Effector memory CD8-positive, alpha-beta T cell (primary cell): Measurements from ENCODE around the gene TK1.

ENCODE experiments used
- ATAC-seq: fragments of 150-1000 bp; cut with Tn5 transposase; replicated peaks from 2 replicates; pipeline ENCODE4 v1.10.0; 2021; ENCODE audit warnings: mild to moderate bottlenecking, moderate library complexity
- DNase-seq, 3 experiments: peaks; one replicate each; pipeline ENCODE4 v3.0.0; 2021
- H3K27ac Mint-ChIP-seq, 2 donors: one replicate each; pipeline ENCODE4 v1.8.0; 2022; ENCODE audit warnings: mild to moderate bottlenecking in 2 of 2, mixed read lengths in 2 of 2, moderate library complexity in 2 of 2
- H3K27me3 Mint-ChIP-seq, 2 donors: one replicate each; pipeline ENCODE4 v1.8.0; 2022; ENCODE audit warnings: mixed read lengths in 2 of 2
- H3K36me3 Mint-ChIP-seq: one replicate; pipeline ENCODE4 v1.8.0; 2022; ENCODE audit warnings: mild to moderate bottlenecking, moderate library complexity, mixed read lengths; ENCODE audit not compliant: insufficient read depth
- H3K4me1 Mint-ChIP-seq, 2 donors: one replicate each; pipeline ENCODE4 v1.8.0; 2022; ENCODE audit warnings: low read depth in 2 of 2, mixed read lengths in 2 of 2
- H3K4me3 Mint-ChIP-seq, 2 donors: one replicate each; pipeline ENCODE4 v1.8.0; 2022; ENCODE audit warnings: mild to moderate bottlenecking in 2 of 2, mixed read lengths in 2 of 2, moderate library complexity in 2 of 2
- H3K9me3 Mint-ChIP-seq, 2 donors: one replicate each; pipeline ENCODE4 v1.8.0; 2022; ENCODE audit warnings: mixed read lengths in 2 of 2

TK1 gene

DNA sequence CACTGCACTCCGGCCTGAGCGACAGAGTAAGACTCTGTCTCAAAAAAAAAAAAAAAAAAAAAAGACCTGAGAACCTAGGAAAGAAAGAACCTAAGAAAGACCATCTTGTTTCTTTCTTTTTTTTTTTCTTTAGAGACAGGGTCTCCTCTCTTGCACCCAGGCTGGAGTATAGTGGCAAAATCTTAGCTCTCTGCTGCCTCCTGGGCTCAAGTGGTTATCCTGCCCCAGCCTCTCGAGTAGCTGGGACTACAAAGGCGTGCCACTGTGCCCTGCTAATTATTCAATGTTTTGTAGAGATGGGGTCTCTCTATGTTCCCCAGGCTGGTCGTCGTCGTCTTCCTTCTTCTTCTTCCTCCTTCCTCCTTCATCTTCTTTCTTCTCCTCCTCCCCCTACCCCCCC is 19.4 kb upstream of the TK1 start:
- DNase-seq (no peak), ATAC-seq (no peak)
- H3K27me3 Mint-ChIP-seq: no peaks in the 10 kb centered on the region
- H3K9me3 Mint-ChIP-seq: no peaks in the 10 kb centered on the region
- H3K4me1 Mint-ChIP-seq: no peaks in the 10 kb centered on the region
- peaks cover 2% of the 10 kb centered on the region for H3K36me3 Mint-ChIP-seq
- H3K27ac Mint-ChIP-seq: no peak overlapping the region
- no peak overlapping the region for H3K4me3 Mint-ChIP-seq

DNA sequence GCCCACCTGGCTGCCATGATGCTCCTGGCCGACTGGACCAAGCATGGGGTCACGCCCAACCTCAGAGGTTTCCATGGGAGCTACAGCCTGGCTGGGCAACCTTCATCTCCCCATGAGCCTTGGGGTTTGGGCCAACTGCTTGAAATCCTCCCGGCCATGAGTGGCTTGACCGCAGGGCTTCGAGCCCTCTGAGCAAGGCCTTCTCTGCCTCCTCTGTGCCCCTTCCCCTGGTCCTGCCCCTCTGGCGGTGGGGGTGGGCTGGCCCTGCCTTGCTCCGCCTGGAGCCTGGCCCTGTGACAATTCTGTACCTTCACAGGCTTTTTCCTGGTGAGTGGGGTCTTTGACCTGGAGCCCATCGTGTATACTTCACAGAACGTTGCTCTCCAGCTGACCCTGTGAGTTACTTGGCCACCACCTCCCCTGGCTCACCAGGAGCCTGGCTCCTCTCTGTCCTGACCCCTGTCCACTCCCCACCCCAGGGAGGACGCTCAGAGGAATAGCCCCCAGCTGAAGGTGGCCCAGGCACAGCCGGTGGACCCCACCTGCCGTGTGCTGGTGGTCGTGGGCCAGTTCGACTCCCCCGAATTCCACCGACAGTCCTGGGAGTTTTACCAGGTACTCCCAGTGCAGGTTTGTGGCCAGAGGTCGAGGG is 18.4 kb upstream of the TK1 start:
- H3K4me3 Mint-ChIP-seq: no peak overlapping the region
- H3K36me3 Mint-ChIP-seq: peaks cover 2% of the 10 kb centered on the region
- no peaks in the 10 kb centered on the region for H3K9me3 Mint-ChIP-seq
- H3K4me1 Mint-ChIP-seq: no peaks in the 10 kb centered on the region
- no peak for DNase-seq
- no peaks in the 10 kb centered on the region for H3K27me3 Mint-ChIP-seq
- no peak overlapping the region for H3K27ac Mint-ChIP-seq
- ATAC-seq: no peak

DNA sequence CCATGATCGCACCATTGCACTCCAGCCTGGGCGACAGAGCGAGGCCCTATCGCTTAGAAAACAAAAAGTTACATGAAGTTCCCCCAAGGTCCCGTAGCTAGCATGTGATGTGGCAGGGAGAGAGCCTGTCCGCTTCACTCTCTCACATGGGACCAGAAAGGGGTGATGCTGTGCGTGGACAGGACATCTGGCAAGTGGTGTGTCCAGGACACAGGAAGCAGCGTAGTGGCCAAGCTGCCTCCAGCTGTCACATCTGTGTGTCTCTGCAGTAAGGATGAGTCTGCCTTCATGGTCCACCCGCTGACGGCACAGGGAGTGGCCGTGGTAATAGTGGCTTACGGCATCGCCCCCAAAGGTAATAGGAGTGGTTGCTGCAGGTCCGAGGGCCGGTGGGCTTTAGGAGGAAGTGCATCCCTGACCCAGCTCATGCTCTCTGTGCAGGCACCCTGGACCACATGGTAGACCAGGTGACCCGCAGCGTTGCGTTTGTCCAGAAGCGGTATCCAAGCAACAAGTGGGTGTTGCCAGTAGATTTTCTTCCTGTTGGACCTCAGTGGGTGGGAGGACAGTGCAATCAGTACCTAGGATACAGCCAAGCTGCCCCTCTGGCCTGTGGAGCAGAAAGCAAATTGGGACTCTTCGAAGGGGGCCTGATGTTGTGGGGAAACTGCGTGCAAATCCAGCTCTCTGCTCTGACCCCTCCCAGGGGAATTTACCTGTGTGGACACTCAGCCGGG is 17.7 kb upstream of the TK1 start:
- no peaks in the 10 kb centered on the region for H3K27me3 Mint-ChIP-seq
- no peaks in the 10 kb centered on the region for H3K4me1 Mint-ChIP-seq
- no peak overlapping the region for H3K27ac Mint-ChIP-seq
- no peak for DNase-seq
- no peak overlapping the region for H3K4me3 Mint-ChIP-seq
- no peaks in the 10 kb centered on the region for H3K36me3 Mint-ChIP-seq
- no peak for ATAC-seq
- no peaks in the 10 kb centered on the region for H3K9me3 Mint-ChIP-seq

DNA sequence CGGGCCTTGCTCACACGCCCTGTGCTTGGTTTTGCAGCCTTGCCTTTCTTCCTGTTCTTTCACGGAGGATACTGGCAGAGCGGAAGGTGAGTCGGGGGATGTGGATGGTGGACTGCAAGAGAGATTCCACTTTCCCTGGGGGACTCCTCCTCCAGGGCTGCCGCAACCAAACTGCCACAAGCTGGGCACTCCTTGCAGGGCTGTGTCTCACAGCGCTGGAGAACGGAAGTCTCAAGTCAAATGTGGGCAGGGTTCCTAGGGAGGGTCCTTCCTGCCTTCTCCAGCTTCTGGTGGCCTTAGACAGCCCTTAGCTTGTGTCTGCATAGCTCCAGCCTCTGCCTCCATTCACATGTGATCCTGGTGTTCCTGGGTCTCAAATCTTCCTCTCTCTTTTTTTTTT is 15.8 kb upstream of the TK1 start:
- H3K9me3 Mint-ChIP-seq: no peaks in the 10 kb centered on the region
- ATAC-seq (no peak), DNase-seq (no peak)
- no peak overlapping the region for H3K4me3 Mint-ChIP-seq
- no peaks in the 10 kb centered on the region for H3K36me3 Mint-ChIP-seq
- H3K4me1 Mint-ChIP-seq: no peaks in the 10 kb centered on the region
- H3K27ac Mint-ChIP-seq: no peak overlapping the region
- no peaks in the 10 kb centered on the region for H3K27me3 Mint-ChIP-seq

DNA sequence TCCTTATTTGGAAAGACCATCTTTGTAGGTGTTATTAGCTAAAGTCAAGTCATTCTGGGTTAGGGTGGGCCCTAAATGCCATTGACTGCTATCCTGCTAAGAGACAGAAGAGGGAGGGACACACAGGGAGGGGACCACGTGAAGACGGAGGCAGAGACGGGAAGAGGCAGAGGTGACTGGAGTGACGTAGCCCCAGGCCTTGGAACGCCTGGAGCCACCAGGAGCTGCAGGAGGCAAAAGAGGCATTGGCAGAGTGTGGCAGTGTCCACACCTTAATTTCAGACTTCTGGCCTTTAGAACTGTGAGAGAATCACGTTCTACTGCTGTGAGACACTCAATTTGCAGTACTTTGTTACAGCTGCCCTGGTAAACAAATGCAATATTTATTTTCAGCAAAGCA is 13.6 kb upstream of the TK1 start:
- Mint-ChIP-seq H3K4me3 (no peak overlapping the region), H3K27ac (no peak overlapping the region), H3K4me1 (no peaks in the 10 kb centered on the region), H3K36me3 (no peaks in the 10 kb centered on the region), H3K9me3 (no peaks in the 10 kb centered on the region), H3K27me3 (no peaks in the 10 kb centered on the region)
- ATAC-seq: no peak
- DNase-seq: no peak

DNA sequence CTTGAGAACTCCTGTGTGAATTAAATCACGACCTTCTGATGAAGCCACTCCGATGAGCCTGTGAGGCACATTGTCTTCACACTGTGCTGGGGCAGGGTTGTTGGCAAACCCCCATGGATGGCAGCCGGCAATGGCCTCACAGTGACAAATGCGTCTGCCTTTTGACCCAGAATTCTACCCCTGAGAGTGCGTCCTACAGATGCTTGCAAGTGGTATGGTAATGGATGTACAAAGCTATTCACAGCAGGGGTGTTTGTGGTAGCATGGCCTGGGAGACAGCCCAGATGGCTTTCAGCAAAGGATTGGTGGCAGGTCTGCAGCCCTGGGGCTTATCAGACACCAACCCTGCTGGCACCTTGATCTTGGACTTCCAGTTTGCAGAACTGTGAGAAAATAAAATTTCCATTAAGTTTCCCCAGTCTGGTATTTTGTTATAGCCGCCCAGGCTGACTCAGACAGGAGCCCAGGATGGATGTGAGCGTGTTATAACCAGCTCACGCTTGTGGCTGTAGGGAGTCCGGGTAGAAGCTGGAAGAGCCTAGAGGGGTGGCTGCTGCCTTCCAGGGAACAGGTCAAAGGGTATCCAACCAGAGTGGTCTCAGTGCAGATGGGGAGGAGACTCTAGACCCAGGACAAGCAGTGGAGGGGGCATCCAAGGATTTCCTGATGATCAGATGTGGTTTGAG is 10.4 kb upstream of the TK1 start:
- DNase-seq: no peak
- ATAC-seq: no peak
- H3K36me3 Mint-ChIP-seq: no peaks in the 10 kb centered on the region
- H3K27me3 Mint-ChIP-seq: no peaks in the 10 kb centered on the region
- H3K4me1 Mint-ChIP-seq: no peaks in the 10 kb centered on the region
- no peaks in the 10 kb centered on the region for H3K9me3 Mint-ChIP-seq
- H3K4me3 Mint-ChIP-seq: no peak overlapping the region
- H3K27ac Mint-ChIP-seq: no peak overlapping the region

DNA sequence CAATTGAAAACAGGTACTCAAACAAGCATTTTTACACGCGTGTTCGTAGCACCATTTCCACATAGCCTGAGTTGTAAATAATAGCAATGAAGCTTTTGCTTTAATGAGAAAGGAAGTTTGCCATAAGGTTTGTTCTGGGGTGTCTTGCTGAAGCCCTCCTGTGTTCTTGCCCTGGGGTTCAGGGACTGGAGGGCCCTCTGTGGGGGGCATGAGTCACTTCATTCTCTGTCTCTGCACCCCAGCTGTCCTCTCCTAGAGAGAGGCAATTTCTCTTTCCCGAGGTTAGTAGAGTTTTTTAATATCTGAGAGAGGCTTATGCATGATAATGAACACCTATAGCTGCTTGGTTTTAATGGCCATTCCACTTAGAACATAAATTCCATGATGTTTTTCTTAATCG is 9.9 kb upstream of the TK1 start:
- H3K4me3 Mint-ChIP-seq: no peak overlapping the region
- no peaks in the 10 kb centered on the region for H3K9me3 Mint-ChIP-seq
- H3K4me1 Mint-ChIP-seq: no peaks in the 10 kb centered on the region
- no peaks in the 10 kb centered on the region for H3K36me3 Mint-ChIP-seq
- no peaks in the 10 kb centered on the region for H3K27me3 Mint-ChIP-seq
- ATAC-seq (no peak), DNase-seq (no peak)
- no peak overlapping the region for H3K27ac Mint-ChIP-seq

DNA sequence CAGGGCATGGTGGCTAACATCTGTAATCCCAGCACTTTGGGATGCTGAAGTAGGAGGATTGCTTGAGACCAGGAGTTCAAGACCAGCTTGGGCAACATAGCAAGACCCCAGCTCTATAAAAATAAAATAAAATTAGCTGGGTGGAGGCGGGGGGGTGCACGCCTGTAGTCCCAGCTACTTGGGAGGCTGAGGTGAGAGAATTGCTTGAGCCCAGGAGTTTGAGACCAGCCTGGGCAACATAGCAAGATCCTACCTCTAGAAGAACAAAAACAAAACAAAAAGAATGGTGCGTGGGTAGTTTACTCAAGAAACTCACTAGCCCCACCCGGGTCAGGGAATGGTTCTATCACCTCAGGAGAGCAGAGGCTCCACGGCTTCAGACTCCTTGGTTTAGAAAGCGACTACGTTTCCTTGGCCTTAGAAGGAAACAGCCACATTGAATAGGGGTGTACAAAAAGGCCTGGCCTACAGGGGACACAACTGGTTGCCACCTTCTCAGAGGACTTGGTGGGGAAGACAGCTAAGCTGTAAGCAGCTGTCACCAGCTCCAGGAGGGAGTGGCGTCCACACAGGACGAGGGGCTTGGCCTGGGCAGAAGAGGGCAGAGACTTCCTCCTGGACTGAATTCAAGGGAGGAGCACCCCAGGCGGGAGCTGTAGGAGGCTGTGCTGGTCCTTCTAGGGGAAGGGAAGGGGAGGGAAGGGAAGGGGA is 716 bp downstream of the TK1 start:
- Mint-ChIP-seq H3K27ac (peak overlapping the region in 1 of 2 donors; percentile 41), H3K4me3 (peak overlapping the region; percentile 79 to 85), H3K9me3 (no peaks in the 10 kb centered on the region), H3K4me1 (peaks cover 9 to 12% of the 10 kb centered on the region in 2 donors), H3K27me3 (no peaks in the 10 kb centered on the region), H3K36me3 (no peaks in the 10 kb centered on the region)
- no peak for DNase-seq
- ATAC-seq: no peak

DNA sequence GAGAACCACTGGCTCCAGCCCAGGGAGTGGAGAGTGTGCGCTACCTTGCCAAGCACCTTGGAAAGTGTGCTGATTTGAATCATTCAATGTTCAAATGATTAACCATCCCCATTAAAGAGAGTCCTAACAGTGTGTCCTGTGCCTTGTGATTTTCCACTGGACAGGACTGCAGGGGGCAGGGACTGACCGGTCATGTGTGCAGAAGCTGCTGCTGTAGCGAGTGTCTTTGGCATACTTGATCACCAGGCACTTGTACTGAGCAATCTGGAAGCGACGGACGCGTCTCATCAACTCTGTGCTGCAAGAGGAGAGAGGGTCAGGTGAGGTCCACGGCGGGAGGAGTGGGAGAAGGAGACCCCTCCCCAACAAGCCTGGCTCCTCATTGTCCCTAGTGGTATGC is 2.0 kb downstream of the TK1 start:
- no peak overlapping the region for H3K4me3 Mint-ChIP-seq
- H3K4me1 Mint-ChIP-seq: peaks cover 16 to 18% of the 10 kb centered on the region in 2 donors
- ATAC-seq (no peak), DNase-seq (no peak)
- no peaks in the 10 kb centered on the region for H3K9me3 Mint-ChIP-seq
- H3K27me3 Mint-ChIP-seq: no peaks in the 10 kb centered on the region
- H3K36me3 Mint-ChIP-seq: peaks cover 3% of the 10 kb centered on the region
- no peak overlapping the region for H3K27ac Mint-ChIP-seq

DNA sequence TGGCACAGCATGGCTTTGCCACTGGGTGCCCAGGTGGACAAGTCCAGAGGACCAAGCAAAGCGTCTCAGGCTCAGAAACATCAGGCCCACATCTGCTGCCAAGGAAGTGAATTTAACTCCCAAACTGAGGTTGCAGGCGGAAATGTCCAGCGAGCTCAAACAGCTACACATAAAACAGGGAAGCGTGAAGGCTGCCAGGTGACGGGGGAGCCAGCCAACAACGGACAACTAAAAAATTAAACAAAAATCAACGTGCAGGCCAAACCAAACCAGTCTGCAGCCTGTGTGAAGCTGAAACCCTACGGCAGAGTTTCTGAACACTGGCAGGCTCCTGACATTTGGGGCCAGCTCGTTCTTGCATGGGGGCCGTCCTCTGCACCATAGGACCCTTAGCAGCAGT is 2.5 kb downstream of the TK1 start:
- no peak overlapping the region for H3K4me3 Mint-ChIP-seq
- no peaks in the 10 kb centered on the region for H3K9me3 Mint-ChIP-seq
- peaks cover 16 to 18% of the 10 kb centered on the region in 2 donors for H3K4me1 Mint-ChIP-seq
- no peak overlapping the region for H3K27ac Mint-ChIP-seq
- H3K36me3 Mint-ChIP-seq: peaks cover 3% of the 10 kb centered on the region
- ATAC-seq: no peak
- H3K27me3 Mint-ChIP-seq: no peaks in the 10 kb centered on the region
- no peak for DNase-seq

DNA sequence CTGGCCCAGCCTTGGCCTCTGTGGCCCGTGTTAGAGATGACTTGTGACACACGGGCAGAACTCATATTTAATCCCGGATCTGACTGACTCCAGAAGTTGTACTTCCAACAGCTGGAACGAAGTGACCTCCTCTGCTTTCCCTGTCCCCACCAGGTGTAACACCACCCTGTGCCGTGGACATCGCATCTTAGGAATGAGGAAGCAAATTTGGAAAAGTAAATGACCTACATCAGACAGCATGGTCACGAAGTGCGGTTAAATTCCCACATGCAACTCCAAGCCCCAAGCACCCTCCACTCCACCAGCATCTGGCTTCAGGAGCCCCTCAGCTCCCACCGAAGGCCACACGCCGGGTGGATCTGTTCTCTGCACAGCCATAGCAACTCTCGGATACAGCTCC is 2.9 kb downstream of the TK1 start:
- H3K4me1 Mint-ChIP-seq: peaks cover 16 to 18% of the 10 kb centered on the region in 2 donors
- no peaks in the 10 kb centered on the region for H3K27me3 Mint-ChIP-seq
- peaks cover 3% of the 10 kb centered on the region for H3K36me3 Mint-ChIP-seq
- H3K27ac Mint-ChIP-seq: no peak overlapping the region
- DNase-seq (no peak), ATAC-seq (no peak)
- H3K4me3 Mint-ChIP-seq: no peak overlapping the region
- no peaks in the 10 kb centered on the region for H3K9me3 Mint-ChIP-seq

DNA sequence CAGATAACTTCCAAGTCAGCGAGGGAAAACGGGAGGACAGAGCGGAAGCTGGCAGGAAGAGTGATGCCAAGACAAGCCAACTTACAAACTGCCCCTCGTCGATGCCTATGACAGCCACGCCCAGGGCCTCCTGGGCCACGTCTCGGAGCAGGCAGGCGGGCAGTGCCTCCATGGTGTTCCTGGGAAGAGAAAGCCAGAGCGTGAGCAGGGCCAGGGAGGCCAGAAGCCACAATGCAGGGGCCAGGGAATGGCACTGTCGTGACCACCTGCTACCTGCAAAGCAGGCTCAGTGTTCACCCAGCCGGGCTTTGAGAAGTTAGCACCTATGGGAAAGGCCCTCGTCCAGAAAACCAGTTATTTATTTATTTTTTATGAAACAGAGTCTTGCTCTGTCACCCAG is 4.3 kb downstream of the TK1 start:
- H3K4me3 Mint-ChIP-seq: no peak overlapping the region
- ATAC-seq (no peak), DNase-seq (no peak)
- peaks cover 14% of the 10 kb centered on the region in 2 donors for H3K4me1 Mint-ChIP-seq
- H3K27ac Mint-ChIP-seq: peak overlapping the region in 1 of 2 donors; percentile 47
- H3K9me3 Mint-ChIP-seq: no peaks in the 10 kb centered on the region
- peaks cover 7% of the 10 kb centered on the region for H3K36me3 Mint-ChIP-seq
- H3K27me3 Mint-ChIP-seq: no peaks in the 10 kb centered on the region

DNA sequence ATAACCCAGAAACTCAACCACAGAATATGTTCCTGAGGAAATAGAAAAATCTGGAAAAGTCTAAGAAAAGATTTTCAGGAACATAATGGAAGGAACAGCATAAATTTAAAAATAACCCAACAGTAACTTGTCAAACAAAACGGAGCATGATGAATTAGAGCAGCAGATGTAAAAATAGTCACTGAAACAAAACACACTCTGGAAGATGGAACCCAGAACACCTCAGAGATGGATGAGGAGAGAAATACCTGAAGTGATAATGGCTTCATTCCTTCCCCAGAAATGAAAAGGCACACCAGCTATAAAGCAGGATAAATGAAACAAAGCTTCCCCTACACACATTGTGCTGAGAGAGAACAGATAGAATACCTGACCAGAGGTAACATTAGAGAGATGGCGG is 6.3 kb downstream of the TK1 start:
- H3K27ac Mint-ChIP-seq: peak overlapping the region; percentile 74 to 80
- H3K27me3 Mint-ChIP-seq: no peaks in the 10 kb centered on the region
- ATAC-seq (no peak), DNase-seq (no peak)
- peaks cover 9% of the 10 kb centered on the region for H3K36me3 Mint-ChIP-seq
- H3K4me3 Mint-ChIP-seq: peak overlapping the region; percentile 13 to 68
- H3K4me1 Mint-ChIP-seq: peaks cover 11% of the 10 kb centered on the region in 2 donors
- H3K9me3 Mint-ChIP-seq: no peaks in the 10 kb centered on the region
